ENCODE data around the gene PPP1R2. TPM values are rescaled to one million over a fixed set of nuclear protein-coding genes. Genes with fewer than 3 reads are reported as not detected.

PPP1R2 gene
- total and polyA plus RNA-seq, 2 of the 13 experiments (the other 11 are each of a cell fraction or from before 2014, with no cell fraction given) = 36.5 to 86.5 TPM

DNA sequence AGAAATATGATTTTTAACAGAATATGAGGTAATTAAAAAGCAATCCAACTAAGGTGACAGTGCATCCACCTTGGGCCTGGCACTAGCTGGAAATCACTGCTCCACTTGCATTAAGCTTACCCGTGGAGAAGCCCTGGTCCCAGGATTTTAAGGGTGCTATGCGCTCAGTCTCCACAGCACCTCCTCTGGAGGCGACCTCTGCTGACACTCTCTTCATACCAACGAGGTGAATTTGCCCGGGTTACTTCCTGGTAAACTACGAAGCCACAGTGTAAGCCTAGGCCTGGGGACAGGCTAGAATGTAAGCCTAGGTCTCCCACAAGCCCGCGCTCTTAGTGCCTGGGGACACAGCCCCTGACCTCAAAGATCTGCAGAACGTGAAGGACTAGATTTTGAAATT lies 39.8 kb upstream of the PPP1R2 start:
- ATAC-seq = peak; percentile 88
- TF ChIP-seq ZNF747 (CRISPR knock-in tag; IDR thresholded peaks at IDR 0.05; ENCODE audit: borderline replicate concordance) (no peak), ZNF652 (CRISPR knock-in tag; IDR thresholded peaks at IDR 0.05; ENCODE audit: borderline replicate concordance, low read depth) (no peak), ZNF772 (CRISPR knock-in tag; IDR thresholded peaks at IDR 0.05) (no peak), MYNN (CRISPR knock-in tag; IDR thresholded peaks at IDR 0.05; ENCODE audit: low read depth) (no peak), RFX5 (IDR thresholded peaks at IDR 0.05; ENCODE audit: low read depth, low read length) (no peak), ELF1 (CRISPR knock-in tag; IDR thresholded peaks at IDR 0.05) (peak; percentile 54; the same call in 1 of the 2 replicates), TEAD3 (CRISPR knock-in tag; optimal IDR thresholded peaks at IDR 0.05; ENCODE audit: borderline replicate concordance) (peak; percentile 62), NR2F1 (CRISPR knock-in tag; IDR thresholded peaks at IDR 0.05) (no peak), KAT7 (CRISPR knock-in tag; IDR thresholded peaks at IDR 0.05; ENCODE audit: borderline replicate concordance) (no peak), KAT8 (CRISPR knock-in tag; IDR thresholded peaks at IDR 0.05) (no peak), HNRNPH1 (optimal IDR thresholded peaks at IDR 0.05; ENCODE audit: low read depth, low read length) (no peak), SYNCRIP (IDR thresholded peaks at IDR 0.05; ENCODE audit: insufficient read depth, low read depth, low read length) (no peak)
- TF ChIP-seq, protein P1, sequence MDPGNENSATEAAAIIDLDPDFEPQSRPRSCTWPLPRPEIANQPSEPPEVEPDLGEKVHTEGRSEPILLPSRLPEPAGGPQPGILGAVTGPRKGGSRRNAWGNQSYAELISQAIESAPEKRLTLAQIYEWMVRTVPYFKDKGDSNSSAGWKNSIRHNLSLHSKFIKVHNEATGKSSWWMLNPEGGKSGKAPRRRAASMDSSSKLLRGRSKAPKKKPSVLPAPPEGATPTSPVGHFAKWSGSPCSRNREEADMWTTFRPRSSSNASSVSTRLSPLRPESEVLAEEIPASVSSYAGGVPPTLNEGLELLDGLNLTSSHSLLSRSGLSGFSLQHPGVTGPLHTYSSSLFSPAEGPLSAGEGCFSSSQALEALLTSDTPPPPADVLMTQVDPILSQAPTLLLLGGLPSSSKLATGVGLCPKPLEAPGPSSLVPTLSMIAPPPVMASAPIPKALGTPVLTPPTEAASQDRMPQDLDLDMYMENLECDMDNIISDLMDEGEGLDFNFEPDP (CRISPR knock-in tag; conservative IDR thresholded peaks at IDR 0.05) = no peak
- TF ChIP-seq, protein P2, sequence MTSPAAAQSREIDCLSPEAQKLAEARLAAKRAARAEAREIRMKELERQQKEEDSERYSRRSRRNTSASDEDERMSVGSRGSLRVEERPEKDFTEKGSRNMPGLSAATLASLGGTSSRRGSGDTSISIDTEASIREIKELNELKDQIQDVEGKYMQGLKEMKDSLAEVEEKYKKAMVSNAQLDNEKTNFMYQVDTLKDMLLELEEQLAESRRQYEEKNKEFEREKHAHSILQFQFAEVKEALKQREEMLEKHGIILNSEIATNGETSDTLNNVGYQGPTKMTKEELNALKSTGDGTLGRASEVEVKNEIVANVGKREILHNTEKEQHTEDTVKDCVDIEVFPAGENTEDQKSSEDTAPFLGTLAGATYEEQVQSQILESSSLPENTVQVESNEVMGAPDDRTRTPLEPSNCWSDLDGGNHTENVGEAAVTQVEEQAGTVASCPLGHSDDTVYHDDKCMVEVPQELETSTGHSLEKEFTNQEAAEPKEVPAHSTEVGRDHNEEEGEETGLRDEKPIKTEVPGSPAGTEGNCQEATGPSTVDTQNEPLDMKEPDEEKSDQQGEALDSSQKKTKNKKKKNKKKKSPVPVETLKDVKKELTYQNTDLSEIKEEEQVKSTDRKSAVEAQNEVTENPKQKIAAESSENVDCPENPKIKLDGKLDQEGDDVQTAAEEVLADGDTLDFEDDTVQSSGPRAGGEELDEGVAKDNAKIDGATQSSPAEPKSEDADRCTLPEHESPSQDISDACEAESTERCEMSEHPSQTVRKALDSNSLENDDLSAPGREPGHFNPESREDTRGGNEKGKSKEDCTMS (CRISPR knock-in tag; conservative IDR thresholded peaks at IDR 0.05) = no peak
- TF ChIP-seq, protein P3, sequence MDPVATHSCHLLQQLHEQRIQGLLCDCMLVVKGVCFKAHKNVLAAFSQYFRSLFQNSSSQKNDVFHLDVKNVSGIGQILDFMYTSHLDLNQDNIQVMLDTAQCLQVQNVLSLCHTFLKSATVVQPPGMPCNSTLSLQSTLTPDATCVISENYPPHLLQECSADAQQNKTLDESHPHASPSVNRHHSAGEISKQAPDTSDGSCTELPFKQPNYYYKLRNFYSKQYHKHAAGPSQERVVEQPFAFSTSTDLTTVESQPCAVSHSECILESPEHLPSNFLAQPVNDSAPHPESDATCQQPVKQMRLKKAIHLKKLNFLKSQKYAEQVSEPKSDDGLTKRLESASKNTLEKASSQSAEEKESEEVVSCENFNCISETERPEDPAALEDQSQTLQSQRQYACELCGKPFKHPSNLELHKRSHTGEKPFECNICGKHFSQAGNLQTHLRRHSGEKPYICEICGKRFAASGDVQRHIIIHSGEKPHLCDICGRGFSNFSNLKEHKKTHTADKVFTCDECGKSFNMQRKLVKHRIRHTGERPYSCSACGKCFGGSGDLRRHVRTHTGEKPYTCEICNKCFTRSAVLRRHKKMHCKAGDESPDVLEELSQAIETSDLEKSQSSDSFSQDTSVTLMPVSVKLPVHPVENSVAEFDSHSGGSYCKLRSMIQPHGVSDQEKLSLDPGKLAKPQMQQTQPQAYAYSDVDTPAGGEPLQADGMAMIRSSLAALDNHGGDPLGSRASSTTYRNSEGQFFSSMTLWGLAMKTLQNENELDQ (CRISPR knock-in tag; IDR thresholded peaks at IDR 0.05; ENCODE audit: borderline replicate concordance) = no peak
- TF ChIP-seq, protein P4, sequence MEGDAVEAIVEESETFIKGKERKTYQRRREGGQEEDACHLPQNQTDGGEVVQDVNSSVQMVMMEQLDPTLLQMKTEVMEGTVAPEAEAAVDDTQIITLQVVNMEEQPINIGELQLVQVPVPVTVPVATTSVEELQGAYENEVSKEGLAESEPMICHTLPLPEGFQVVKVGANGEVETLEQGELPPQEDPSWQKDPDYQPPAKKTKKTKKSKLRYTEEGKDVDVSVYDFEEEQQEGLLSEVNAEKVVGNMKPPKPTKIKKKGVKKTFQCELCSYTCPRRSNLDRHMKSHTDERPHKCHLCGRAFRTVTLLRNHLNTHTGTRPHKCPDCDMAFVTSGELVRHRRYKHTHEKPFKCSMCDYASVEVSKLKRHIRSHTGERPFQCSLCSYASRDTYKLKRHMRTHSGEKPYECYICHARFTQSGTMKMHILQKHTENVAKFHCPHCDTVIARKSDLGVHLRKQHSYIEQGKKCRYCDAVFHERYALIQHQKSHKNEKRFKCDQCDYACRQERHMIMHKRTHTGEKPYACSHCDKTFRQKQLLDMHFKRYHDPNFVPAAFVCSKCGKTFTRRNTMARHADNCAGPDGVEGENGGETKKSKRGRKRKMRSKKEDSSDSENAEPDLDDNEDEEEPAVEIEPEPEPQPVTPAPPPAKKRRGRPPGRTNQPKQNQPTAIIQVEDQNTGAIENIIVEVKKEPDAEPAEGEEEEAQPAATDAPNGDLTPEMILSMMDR (CRISPR knock-in tag; IDR thresholded peaks at IDR 0.05) = peak; percentile 21; the same call in 1 of the 2 replicates

More for the DNA sequence above, 39.8 kb upstream of the PPP1R2 start:
- ChIA-PET CTCF (ENCODE audit: low intra/inter-chr PET ratio, low total read pairs) (no interaction called here), POLR2A (no interaction called here)
- Histone ChIP-seq H3K4me3 (replicated peaks in 1 of 3; ENCODE audit: insufficient read depth in 1 of 3, low read depth in 2 of 3, low read length in 3 of 3) (no peak overlapping the region), H4K20me1 (ENCODE audit: insufficient read depth, low read length) (no peaks in the 10 kb centered on the region), H3K36me3 (replicated peaks in 1 of 2; ENCODE audit: control insufficient read depth in 1 of 2, insufficient read depth in 2 of 2, low read length in 2 of 2) (no peaks in the 10 kb centered on the region), H3K9me3 (ENCODE audit: low read length) (no peaks in the 10 kb centered on the region), H3K4me2 (ENCODE audit: low read depth, low read length) (no peak overlapping the region), H2AFZ (ENCODE audit: low read length) (no peak overlapping the region), H3K79me2 (ENCODE audit: insufficient read depth, low read length) (no peaks in the 10 kb centered on the region), H3K4me1 (ENCODE audit: insufficient read depth, low read length) (peaks cover 17% of the 10 kb centered on the region), H3K27me3 (ENCODE audit: control insufficient read depth in 1 of 2, insufficient read depth in 2 of 2, low read length in 2 of 2) (peaks cover 0 to 8% of the 10 kb centered on the region in 2 experiments; a peak in 1 of 5 replicates), H3K9ac (ENCODE audit: insufficient read depth, low read depth, low read length) (no peak overlapping the region), H3K27ac (ENCODE audit: extremely low read length, insufficient read depth, low read length) (no peak overlapping the region)
- WGBS (ENCODE audit: low lambda C conversion rate) = 32% methylated on average over 9 of the region's 9 CpGs
- in situ Hi-C loops (cut with HindIII; ENCODE audit: extremely low pct_ligation_motif_present, low pct_unique_long_range_greater_than_20kb) (no loop called here), intact Hi-C loops (cut with micrococcal nuclease; ENCODE audit: unreplicated experiment) (no loop called here)
- DNase-seq (ENCODE audit: low spot score) (peak; percentile 24), FAIRE-seq (no peak)
- no TSS peak for BruUV-seq (replicated peaks)
